ENCODE results near the gene CCDC85C.

DNA sequence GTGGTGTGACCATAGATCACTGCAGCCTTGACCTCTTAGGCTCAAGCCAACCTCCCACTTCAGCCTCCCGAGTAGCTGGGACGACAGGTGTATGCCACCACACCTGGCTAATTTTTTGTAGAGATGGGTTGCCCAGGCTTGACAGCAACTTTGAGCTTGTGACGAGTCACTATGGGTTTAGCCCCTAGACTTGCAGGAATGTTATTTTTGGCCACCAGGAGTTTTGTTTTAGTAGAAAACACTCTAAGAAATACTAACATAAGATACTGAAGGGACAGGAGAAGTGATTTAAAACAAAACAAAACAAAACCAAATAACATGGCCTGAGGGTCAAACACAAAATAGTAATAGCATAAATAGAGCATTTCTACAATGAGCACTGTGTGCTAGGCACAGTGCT, 149.8 kb downstream of the CCDC85C start:
- TF ChIP-seq, protein P1, sequence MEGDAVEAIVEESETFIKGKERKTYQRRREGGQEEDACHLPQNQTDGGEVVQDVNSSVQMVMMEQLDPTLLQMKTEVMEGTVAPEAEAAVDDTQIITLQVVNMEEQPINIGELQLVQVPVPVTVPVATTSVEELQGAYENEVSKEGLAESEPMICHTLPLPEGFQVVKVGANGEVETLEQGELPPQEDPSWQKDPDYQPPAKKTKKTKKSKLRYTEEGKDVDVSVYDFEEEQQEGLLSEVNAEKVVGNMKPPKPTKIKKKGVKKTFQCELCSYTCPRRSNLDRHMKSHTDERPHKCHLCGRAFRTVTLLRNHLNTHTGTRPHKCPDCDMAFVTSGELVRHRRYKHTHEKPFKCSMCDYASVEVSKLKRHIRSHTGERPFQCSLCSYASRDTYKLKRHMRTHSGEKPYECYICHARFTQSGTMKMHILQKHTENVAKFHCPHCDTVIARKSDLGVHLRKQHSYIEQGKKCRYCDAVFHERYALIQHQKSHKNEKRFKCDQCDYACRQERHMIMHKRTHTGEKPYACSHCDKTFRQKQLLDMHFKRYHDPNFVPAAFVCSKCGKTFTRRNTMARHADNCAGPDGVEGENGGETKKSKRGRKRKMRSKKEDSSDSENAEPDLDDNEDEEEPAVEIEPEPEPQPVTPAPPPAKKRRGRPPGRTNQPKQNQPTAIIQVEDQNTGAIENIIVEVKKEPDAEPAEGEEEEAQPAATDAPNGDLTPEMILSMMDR (IDR thresholded peaks at IDR 0.05): no peak
- TF ChIP-seq ZFX (IDR thresholded peaks at IDR 0.05; ENCODE audit: borderline replicate concordance): no peak
